ENCODE results near the gene ADPRS. TPM values are rescaled to one million over a fixed set of nuclear protein-coding genes. Genes with fewer than 3 reads are reported as not detected.

The ADPRS gene
- total and polyA plus RNA-seq, 9 of the 15 experiments (the other 6 are each of a cell fraction or from before 2014, with no cell fraction given), result 5.9 to 40.0 (median 27.4) TPM

- TF ChIP-seq FOXJ2 (tag; IDR thresholded peaks at IDR 0.05) (no peak), C11orf30 (IDR thresholded peaks at IDR 0.05; ENCODE audit: low read depth) (peak; percentile 99)
Observed at GRCh38 chr1:36088577-36089392, at the start of gene ADPRS (continued).

GRCh38 chr1:36040238-36040637 lies 48.5 kb upstream of the ADPRS start:
- no peak overlapping the region for H3K4me3 ChIP-seq
- intact Hi-C loops (cut with micrococcal nuclease), result no loop called here
- TF ChIP-seq HDAC8 (tag; IDR thresholded peaks at IDR 0.05) (no peak), ZNF395 (CRISPR knock-in tag; IDR thresholded peaks at IDR 0.05) (no peak), SMAD2 (IDR thresholded peaks at IDR 0.05; ENCODE audit: low read depth, low read length) (no peak), C11orf30 (IDR thresholded peaks at IDR 0.05; ENCODE audit: low read depth) (peak; percentile 56), SIN3A (IDR thresholded peaks at IDR 0.05; ENCODE audit: borderline replicate concordance in 2 of 2, control insufficient read depth in 1 of 2, low read depth in 2 of 2, low read length in 2 of 2) (no peak), LCOR (CRISPR knock-in tag; IDR thresholded peaks at IDR 0.05) (no peak), CREBBP (IDR thresholded peaks at IDR 0.05; ENCODE audit: low read depth, low read length) (no peak), ZFP30 (CRISPR knock-in tag; IDR thresholded peaks at IDR 0.05; ENCODE audit: borderline replicate concordance) (no peak), CREB3L1 (IDR thresholded peaks at IDR 0.05; ENCODE audit: borderline replicate concordance, low read depth) (no peak), ZNF518B (CRISPR knock-in tag; IDR thresholded peaks at IDR 0.05) (no peak), BRD4 (IDR thresholded peaks at IDR 0.05) (no peak), LARP7 (IDR thresholded peaks at IDR 0.05) (no peak), TGIF2 (CRISPR knock-in tag; IDR thresholded peaks at IDR 0.05) (no peak)

More at GRCh38 chr1:36040238-36040637, 48.5 kb upstream of the ADPRS start:
- Histone ChIP-seq H3K9me3 (replicated peaks; ENCODE audit: control insufficient read depth, insufficient read depth, low read depth, low read length) (no peaks in the 10 kb centered on the region), H3K4me1 (replicated peaks in 1 of 2; ENCODE audit: control insufficient read depth in 2 of 2, insufficient read depth in 2 of 2, low read length in 2 of 2) (0 out of 5 replicates have a peak, but pooled peaks cover 0 to 1% of the 10 kb centered on the region in 2 experiments), H2AFZ (ENCODE audit: low read depth, low read length) (no peak overlapping the region), H3K36me3 (ENCODE audit: control insufficient read depth, insufficient read depth, low read length) (peaks cover 56% of the 10 kb centered on the region), H3K27ac (ENCODE audit: extremely low read depth, low read depth, low read length) (no peak overlapping the region), H3K9me1 (ENCODE audit: control insufficient read depth, insufficient read depth, low read length) (no peaks in the 10 kb centered on the region), H4K20me1 (replicated peaks; ENCODE audit: control insufficient read depth, insufficient read depth, low read length) (no peaks in the 10 kb centered on the region), H3K4me2 (ENCODE audit: insufficient read depth, low read length) (no peak overlapping the region), H3K27me3 (ENCODE audit: control insufficient read depth in 2 of 2, insufficient read depth in 2 of 2, low read length in 2 of 2) (no peaks in the 10 kb centered on the region), H3K79me2 (ENCODE audit: control insufficient read depth, insufficient read depth, low read length) (no peaks in the 10 kb centered on the region), H3K9ac (ENCODE audit: insufficient read depth in 1 of 2, low read depth in 2 of 2, low read length in 2 of 2) (no peak overlapping the region)
- in situ Hi-C loops (cut with MboI), result no loop called here
- FAIRE-seq (no peak), DNase-seq (ENCODE audit: extremely low read depth in 1 of 4, low spot score in 3 of 4) (no peak), ATAC-seq (no peak)
- CTCF ChIA-PET (ENCODE audit: low intra/inter-chr PET ratio), result no interaction called here
- POLR2A ChIA-PET, result no interaction called here
- no TSS peak for BruUV-seq (replicated peaks)
- 70% methylated on average over 2 of the region's 2 CpGs for WGBS (ENCODE audit: insufficient coverage, low coverage, missing lambda C conversion rate)
